NCI-H2081 (cell line): ENCODE data around the gene NLRC5.

ENCODE experiments used
- DNase-seq, 2 experiments: peaks; one replicate each; lab custom pipeline; 2025; lab: John Stamatoyannopoulos, UW

The NLRC5 gene

GRCh38 chr16:56988948-56989945 lies at the start of gene NLRC5:
NLRC5 (plus strand) TSS chr16:56989557; CDS start chr16:57020713, 31,156 bp downstream.
- DNase-seq, result peak; percentile 28 to 60

DNA sequence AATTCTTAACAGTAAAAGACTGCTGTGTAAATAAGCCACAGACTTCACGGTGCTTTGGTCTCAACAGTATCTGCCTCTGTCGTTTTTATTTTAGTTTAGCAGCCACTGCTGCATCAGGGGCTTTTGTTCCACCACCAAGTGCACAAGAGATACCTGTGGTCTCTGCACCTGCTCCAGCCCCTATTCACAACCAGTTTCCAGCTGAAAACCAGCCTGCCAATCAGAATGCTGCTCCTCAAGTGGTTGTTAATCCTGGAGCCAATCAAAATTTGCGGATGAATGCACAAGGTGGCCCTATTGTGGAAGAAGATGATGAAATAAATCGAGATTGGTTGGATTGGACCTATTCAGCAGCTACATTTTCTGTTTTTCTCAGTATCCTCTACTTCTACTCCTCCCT lies 49.6 kb upstream of the NLRC5 start:
- DNase-seq, result peak in 1 of 2 experiments; percentile 12

DNA sequence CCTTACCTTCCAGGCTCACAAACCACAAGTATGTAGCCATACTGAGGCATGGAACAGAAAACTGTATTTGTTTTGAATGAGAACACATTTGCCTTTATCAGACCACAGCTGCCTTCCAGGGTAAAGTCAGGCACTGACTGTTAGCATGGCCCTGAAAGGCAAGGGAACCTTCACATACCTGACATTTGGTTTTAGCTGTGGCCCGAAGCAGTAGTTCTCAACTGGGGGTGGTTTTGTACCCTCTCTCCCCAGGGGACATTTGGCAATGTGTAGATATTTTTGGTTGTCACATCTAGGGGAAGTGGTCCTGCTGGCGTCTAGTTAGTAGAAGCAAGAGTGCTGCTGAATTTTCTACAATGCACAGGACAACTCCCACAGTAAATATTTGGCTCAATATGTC lies 48.3 kb upstream of the NLRC5 start:
- DNase-seq, result no peak

- DNase-seq, result no peak
Measured at GRCh38 chr16:56941856-56942331, 47.5 kb upstream of the NLRC5 start.

GRCh38 chr16:56943761-56944375 lies 45.5 kb upstream of the NLRC5 start:
- DNase-seq, result no peak

DNA sequence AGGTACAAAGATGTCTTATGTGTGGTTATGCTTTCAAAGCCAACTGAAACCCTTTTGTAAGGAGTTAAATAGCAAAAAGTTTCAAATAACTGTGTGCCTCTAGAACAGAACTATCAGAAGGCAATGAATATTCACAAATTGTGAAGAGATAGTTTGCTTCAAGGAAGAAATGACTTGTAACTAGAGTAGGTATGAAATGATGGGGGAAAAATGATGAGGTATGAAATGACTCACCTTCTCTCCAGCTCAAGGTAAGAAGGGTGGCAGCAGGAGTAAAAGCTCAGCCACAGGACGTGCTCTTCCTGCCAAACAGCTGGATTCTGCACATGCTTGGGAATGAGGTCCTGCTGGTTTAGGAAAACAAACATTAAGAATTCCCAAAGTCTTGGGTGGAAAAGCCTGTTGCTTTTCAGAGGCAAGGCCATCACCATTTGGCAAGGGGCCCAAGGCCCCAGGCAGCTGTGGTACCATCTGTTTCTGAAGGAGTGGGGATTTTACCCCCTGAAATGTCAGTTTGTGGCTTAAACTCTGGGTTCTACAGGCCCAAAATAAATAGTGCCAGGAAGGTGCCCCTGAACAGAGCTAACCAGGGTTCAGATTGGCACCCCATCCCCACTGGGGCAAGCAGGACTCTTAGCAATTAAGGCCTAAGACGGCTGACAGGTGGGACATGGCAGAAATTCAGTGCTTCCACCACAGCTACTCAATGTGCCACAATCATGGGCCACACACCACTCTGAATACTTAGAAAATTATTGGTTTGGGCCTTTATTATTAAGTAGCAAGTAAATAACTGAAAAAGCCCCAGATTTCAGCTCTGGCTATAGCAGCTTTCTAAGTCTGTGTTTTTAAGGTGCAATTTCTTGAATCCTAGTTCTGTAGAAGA lies 44.2 kb upstream of the NLRC5 start:
- DNase-seq, result no peak

- no peak for DNase-seq
Measured at GRCh38 chr16:56945847-56946527, 43.4 kb upstream of the NLRC5 start.

- no peak for DNase-seq
Measured at GRCh38 chr16:56946767-56947603, 42.4 kb upstream of the NLRC5 start.

GRCh38 chr16:56947604-56947995 lies 41.8 kb upstream of the NLRC5 start:
- no peak for DNase-seq

GRCh38 chr16:56948234-56948633 lies 41.1 kb upstream of the NLRC5 start:
- no peak for DNase-seq

- no peak for DNase-seq
Measured at GRCh38 chr16:56950051-56950450, 39.3 kb upstream of the NLRC5 start.

DNA sequence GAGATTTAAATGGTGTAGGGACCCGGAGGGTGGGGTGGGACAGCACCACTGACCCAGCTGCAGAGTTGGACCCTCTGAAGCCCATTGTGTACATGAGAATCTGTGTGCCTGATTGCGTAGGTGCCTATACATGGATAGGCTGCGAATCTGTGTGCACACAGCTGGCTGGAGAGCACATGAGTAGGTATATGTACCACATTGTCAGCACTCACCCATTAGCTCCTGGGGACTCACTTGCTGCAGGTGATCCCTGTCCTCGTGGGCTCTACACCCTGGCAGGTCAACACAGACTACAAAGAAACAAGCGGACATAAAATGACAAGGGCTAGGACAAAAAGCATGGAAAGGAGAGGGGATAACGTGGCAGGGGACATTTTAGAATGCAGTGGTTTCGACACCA lies 38.9 kb upstream of the NLRC5 start:
- no peak for DNase-seq

DNA sequence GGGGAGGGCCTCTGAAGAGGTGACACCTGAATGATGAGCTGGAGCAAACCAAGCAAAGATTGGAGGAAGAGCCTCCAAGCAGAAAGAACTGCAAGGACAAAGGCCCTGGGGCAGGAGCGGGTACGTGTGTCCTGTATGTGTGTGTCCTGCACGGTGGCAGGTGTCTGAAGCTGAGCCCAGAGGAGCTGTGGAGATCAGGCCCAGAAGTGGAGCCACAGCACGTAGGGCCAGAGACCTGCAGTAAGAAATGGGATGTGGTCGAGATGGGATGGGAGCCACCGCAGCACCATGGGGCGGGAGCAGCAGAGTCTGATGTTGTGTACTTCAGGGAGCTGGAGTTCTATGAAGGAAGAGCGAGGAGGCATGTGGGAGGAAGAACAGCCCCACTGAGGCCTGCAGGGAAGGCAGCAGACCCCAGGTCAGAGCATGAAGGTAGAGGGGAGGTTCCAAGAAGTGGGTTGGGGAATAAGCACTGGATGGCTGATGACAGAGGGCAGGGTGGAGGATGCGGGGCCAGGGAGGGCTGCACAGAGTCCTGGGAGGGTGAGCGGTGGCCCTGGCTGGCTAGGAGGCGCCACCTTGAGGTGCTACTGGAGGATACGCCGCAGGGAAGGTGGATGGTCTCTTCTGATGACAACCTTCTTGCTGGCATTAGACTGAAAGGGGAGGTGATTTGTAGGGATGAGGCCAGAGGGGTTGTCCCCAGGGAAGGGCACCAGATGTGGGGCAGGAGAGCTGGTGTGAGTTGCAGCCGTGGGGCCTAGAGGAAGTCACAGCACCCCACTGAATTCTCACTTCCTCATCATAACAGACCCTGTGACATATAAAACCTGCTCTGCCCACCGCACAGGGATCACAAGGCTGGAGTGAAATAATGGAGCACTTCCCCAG lies 38.2 kb upstream of the NLRC5 start:
- DNase-seq, result peak in 1 of 2 experiments; percentile 5

GRCh38 chr16:56953006-56953405 lies 36.4 kb upstream of the NLRC5 start:
- DNase-seq, result no peak

- DNase-seq, result no peak
Measured at GRCh38 chr16:56956076-56956475, 33.3 kb upstream of the NLRC5 start.

DNA sequence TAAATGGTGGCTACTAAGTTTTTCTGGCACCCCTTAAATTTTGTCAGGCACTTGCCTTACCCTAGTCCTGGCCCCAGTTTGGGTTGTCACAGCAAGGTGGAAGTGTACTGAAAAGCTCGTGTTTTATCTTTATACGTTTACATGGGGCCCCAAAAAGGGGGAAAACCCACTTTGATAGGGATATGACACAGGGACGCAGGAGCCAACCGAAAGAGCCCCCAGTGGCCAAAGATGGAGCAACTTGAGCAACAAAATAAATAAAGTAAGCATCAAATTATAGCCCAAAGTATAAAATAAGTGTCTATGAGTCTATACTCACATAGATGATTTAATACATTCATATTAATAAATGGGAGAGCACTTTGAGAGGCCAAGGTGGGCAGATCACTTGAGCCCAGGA lies 32.6 kb upstream of the NLRC5 start:
- DNase-seq, result no peak

DNA sequence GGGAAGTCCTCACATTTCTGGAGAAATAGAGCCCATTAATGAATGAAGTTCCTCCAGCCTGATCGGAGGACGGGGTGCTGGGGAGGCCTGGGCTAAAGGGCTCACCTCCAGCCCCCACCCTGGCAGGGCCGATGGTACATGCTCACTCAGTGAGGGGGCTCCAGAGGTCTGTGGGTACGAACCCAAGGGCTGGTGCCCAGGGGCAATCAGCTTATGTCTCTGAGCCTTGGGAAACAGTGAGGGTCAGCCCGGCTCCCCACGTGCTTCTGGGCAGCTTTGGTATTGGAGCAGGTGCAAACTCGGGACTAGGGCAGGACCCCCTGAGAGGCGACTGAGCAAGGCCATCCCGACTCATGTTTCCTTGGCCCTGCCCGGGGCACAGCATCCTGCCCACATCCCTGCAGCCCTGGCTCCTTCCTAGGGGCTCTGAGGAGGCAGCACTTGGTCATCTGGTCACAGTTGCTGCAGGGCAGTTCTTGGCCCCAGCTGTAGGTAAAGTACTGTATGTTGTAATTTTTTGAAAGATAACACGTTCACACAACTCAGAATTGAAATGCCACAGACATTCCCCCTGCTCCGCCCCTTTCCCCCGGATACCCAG lies 28.6 kb upstream of the NLRC5 start:
- DNase-seq, result no peak

- DNase-seq, result no peak
Measured at GRCh38 chr16:56961386-56961785, 28.0 kb upstream of the NLRC5 start.

DNA sequence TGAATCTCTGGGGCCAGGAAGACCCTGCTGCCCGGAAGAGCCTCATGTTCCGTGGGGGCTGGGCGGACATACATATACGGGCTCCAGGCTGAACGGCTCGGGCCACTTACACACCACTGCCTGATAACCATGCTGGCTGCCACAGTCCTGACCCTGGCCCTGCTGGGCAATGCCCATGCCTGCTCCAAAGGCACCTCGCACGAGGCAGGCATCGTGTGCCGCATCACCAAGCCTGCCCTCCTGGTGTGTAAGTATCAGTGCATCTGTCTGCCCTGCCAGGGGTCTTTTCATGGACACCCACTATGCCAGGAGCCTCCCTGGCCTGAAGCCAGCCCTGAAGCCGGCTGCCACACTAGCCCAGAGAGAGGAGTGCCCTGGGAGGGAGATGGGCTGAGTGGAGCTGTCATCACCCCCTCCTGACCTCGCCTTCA lies 27.5 kb upstream of the NLRC5 start, which contains the start of gene CETP:
TSS of gene CETP (plus strand) at position 100 of the 431 bp plus-strand sequence. CDS start at position 130, 30 bp downstream.
- DNase-seq, result no peak
